Globus pallidus (tissue), 1 donor: ENCODE measurements around the gene CDK6.
"Not testable (repeated sequence)": the region's sequence is repeated elsewhere in the genome, so short reads cannot be mapped to it uniquely, and the experiment has no call there.

Experiments
- DNase-seq: peaks from one replicate; pipeline ENCODE4 v3.0.0-alpha.2; 2015; ENCODE audit warnings: low spot score

The CDK6 gene

DNA sequence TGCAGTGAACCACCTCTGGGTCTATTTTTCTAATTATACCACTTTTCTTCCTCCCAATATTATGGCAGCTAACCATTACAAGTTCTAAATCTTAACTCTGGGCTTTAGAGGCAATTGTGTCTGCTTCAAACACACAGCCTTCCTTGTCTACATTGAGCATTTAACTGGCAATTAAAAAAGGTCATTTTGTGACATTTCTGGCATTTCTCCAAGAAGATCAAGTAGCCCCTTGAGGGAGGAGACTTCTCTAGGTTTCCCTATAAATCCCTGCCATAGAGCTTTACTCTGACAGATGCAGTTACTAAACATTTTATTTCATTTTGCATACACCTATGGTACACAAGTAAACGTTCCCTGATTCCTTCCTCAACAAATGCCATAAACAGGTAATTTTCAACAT, 212.8 kb downstream of the CDK6 start:
- no peak for DNase-seq

DNA sequence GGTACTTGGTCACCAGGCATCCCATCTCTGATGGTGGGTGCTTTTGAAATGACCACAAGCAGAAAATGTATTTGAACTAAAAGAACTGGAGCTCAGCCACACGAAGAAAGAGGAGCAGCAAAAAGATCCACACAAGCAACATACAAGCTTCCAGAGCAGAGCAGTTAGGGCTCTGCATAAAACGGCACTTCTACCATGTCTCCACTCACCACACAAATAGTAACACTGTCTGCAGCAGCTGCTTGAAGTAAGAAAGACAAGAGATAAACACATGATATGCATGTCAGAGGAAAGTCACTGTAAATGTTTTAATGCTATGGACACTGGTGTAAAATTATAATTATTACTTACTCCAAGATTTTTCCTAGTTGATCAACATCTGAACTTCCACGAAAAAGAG, 213.7 kb downstream of the CDK6 start:
- DNase-seq: no peak

DNA sequence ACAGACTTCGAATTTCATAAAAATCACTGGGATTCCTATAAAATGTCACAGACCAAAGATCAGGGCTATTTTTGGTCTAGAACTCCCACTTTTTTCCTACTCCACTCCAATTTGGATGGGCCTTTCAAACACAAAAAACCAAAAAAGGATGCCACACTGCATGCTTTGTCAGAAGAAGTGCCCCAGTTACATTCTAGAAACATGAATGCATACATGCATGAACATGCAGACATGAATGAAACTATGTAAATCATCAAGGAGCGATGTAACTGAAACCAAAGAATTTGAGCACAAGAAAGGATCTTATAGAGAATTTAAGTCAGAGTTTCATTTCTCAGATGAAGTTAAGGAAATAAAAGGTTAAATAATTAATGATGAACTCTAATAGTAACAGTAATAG, 214.3 kb downstream of the CDK6 start:
- no peak for DNase-seq

DNA sequence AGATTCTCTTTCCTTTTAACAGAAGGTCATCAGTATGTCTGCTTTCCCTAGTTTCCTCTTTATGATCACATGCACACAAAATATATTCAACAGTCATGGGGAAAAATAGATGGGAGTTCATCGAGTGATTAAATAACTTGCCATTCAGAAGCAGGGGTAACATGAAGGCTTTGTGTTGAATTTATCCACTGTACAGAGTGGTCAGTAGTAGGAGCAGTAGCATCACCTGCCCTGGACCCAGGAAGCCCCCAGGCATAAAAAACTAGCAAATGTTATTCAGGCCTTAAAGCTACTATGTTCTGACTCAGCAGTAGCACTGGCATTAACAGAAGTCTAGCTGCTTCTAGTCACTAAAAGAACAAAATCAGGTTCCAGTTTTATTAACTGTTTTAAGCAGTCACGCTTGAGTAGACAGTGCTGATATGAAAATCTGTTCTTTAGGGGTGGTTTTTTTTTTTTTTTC, 214.8 kb downstream of the CDK6 start:
- no peak for DNase-seq

DNA sequence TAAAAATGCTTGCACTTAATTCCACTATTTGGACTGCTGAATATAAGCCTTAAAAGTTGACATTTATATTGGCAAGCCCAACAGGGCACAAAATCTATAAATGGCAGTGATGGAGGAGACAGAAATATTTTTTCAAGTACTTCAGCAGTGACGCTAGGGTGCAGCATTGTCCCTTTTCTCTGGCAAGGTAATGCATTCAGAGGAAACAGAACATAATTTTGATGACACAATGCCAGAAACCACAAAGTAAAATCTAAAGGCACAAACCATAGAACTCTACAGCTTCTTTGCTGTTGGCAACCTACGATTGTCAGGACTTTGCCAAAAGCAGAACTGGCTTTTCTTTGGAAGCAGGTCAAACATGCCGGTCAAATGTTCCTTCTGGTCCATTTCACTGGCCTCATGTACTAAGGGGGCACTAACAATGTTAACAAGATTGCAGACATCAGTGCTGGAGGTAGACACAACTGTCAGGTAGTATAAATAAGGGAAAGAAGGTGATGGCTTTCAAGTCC, 215.3 kb downstream of the CDK6 start:
- peak; percentile 85 for DNase-seq

DNA sequence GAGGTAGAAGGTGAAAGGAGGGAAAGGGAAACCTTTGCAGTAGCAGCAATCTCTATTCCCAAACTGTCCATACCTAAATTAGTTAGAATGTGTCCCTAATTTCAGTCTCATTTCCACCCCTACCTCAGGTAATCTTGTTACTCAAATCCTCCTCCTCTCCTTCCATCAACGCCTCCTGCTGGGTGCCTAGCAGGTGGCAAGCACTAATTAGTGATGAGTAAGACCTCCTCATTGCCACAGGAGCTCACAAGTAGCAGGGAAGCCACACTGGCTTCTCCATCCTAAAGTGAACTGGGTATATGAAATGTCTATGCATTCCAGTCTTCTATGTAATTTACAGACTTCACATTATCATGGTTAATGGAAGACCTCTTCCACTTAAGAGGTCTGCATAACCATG, 220.5 kb downstream of the CDK6 start:
- no peak for DNase-seq

DNA sequence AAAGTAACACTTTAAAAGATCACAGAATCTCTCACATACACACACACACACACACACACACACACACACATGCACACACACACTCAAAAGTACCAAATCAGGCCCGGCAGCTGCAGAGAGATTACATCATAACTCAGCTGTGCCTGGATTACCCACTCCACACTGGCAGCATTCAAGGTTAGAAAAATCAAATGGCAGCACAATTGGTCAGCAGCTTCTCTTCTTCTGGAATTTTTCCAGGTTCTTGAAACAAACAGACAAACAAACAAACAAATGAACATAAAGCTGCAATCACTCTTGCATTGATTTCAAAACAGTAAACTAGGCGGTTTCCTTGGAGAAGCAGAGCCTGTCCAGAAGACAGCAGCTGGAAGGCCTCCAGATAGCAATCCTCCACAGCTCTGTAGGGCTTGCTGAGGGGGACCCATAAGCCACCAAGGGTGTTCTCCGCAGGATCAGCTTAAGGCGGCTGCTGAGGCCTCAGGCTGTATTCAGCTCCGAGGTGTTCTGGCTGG, 221.7 kb downstream of the CDK6 start:
- DNase-seq: peak; percentile 92

DNA sequence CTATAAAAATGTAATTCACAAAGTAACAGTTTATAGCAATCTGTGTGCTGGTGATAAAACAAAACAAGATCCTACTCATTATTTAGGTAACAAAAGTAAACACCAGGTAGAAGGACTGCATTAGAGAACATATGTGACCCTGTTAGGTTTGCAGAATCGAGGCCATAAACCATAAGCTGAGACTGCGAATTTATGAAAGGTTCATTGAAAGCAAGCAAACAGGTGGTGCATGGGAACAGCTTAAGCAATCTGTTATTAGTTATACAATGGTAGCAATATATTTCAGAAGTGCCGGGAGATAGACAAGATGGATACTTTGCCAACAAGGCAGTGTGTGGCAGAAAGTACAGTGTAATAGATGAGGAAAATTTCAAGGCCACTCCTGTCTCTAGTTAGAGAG, 222.7 kb downstream of the CDK6 start:
- no peak for DNase-seq

DNA sequence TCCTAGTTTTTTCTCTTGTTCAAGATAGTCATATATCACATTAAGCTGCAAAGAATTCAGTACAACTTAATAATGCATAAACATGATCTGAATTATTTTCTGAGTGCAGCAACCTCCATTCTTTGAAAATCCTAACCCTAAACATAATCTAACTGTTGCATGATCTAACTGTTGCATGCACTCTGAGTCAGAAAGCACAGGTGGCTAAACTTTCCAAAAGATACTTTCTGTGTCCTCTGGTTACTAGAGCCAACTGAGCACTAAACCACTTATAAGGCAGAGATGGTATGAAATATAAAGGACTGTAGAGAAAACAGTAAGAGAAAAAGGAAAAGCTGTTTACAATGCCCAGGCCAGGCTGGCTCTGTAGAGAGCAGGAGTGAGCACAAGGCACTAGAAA, 223.2 kb downstream of the CDK6 start:
- no peak for DNase-seq

DNA sequence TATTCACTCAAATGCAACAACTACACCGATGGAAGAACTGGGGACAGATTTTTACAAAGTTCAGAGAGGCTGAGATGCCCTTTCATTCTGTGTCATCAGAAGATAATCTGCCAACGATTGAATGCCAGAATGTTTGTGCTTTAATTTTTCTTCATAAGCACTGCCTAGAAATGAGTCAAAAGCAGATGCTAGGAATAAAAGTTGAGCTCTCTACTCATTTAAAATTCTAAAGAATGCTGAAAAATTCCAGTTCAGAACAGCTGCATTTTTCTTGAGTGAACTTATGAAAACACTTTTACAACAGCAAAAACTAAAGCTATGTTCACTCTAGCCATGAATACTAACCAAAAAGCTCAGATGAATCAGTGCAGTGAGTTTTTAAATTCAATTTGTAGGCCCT, 223.9 kb downstream of the CDK6 start:
- no peak for DNase-seq

DNA sequence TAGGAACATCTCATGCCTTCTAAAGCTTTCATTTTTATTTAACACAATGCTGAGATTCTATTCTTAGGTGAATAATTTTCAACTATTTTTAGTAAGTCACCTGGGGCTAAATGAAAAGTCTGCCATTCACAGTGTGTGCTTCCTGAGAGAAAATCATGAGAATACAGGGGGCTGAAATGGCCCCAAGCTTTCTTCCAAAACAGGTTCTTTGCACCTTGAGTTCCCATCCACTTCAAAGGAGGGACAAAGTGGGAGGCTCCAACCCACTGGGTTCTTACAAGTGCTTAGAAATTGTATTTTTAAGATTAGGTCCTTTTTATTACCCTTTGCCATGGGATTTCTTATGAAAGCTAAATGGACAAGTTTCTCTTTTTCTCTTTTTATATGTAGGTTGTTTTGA, 224.6 kb downstream of the CDK6 start:
- DNase-seq: no peak

DNA sequence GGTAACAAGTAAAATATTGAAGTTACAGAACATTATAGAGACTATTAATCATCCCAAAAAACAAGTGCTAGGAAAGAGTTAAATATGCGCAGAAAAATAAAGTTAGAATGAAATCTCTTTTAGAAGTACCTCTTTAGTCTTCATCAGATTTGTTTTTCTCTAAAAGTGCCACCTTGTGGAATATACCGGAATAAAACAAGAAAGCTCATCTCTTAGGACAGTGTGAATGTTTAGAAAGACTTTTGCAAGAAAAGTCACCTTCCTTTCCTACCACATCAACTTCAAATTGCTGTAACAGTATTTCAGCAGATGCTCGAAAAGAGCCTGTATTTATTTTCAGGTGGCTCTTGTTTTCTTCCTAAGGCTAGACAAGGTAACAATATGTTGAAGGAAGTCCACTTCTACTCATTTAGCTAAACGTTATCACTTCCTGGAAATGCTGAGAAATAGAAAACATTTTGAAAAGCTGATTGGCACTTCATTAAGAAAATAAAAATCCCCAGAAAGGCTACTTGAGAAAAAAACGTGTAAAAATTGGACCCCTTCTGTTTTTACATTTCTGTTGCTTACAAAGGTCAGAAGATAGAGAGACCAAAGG, 226.4 kb downstream of the CDK6 start:
- peak; percentile 64 for DNase-seq

DNA sequence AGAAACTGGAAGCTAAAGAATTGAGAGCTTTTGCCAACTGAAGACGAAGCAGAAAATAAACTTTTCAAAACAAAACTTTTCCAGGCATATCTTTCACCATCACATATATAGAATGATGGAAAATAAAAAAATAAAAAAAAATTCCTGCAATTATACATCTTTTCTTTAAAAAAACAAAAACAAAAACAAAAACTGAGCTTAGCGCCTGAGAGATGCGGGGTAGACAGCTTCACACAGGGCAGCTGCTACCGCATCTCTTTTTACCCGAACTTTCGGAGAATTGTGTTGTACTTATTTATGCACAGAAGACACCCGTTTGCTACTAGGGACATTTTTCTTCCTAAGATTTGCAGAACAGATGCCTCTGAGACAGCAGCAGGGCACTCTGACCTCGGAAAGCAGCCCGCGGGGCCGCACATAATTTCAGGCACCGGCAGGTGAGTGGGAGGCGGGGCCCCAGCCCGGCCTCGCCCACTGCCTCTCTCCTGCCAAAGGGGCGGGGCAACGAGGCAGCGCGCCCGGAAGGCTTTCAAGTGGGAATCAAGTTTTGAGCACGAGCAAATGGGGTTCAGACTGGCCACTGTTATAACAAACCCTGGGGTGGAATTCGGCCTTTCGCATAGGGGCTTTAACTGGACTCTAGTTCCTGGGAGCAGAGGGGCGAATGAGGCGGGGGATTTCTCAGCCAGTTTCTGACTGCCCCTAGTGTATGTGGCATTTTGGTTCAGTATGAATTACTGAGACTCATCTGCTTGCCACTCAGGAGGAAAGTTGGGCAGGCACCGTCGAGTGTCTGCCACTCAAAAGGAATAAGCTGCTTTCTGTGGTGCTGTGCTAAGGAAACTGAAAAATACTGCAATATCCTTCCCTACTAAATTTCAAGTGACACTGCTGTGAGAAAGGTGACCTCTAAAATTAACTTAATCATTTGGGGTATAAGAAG, 227.7 kb downstream of the CDK6 start:
- DNase-seq: peak; percentile 41

DNA sequence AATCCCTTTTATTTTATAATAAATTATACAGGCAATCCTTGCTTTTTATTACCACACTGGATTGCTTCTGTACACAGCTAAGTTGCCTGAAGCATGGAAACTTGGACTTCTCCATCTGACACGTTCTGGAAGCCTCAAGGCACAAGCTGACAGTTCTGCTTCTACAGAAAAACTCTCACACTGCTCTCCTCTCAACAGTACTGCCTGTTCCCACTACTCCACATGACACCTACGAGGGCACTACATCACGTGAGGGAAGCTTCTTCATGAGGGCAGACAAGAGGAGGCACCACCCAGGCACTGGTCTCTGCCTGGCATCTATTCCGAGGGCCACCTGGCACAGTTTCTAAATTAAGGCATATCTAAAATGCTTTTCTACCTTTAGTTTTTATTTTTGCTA, 229.4 kb downstream of the CDK6 start:
- DNase-seq: no peak

DNA sequence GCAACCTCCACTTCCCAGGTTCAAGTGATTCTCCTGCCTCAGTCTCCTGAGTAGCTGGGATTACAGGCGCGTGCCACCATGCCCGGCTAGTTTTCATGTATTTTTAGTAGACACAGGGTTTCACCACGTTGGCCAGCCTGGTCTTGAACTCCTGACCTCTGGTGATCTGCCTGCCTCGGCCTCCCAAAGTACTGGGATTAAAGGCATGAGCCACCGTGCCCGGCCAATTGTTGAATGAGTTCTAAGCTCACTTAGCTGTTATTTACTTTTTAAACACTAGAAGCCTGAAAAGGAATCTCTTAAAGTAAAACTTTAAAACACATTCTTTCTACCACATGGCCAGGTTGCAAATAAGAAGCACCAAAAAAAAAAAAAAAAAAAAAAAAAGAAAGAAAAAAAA, 231.9 kb downstream of the CDK6 start:
- not testable (repeated sequence) for DNase-seq

DNA sequence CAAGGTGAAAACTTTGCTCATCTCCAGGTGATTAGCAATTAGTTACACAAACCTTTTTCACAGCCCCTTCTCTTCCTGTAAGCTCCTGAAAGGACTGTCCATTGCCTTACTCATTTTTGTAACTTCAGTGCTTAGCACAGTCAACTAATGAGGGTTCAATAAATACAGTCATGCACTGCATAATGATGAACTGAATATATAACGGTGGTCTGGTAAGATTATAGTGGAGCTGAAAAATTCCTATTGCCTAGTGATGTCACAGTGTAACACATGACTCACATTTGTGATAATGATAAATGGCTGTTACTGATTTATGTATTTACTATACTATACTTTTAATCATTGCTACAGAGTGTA, 233.3 kb downstream of the CDK6 start:
- no peak for DNase-seq

DNA sequence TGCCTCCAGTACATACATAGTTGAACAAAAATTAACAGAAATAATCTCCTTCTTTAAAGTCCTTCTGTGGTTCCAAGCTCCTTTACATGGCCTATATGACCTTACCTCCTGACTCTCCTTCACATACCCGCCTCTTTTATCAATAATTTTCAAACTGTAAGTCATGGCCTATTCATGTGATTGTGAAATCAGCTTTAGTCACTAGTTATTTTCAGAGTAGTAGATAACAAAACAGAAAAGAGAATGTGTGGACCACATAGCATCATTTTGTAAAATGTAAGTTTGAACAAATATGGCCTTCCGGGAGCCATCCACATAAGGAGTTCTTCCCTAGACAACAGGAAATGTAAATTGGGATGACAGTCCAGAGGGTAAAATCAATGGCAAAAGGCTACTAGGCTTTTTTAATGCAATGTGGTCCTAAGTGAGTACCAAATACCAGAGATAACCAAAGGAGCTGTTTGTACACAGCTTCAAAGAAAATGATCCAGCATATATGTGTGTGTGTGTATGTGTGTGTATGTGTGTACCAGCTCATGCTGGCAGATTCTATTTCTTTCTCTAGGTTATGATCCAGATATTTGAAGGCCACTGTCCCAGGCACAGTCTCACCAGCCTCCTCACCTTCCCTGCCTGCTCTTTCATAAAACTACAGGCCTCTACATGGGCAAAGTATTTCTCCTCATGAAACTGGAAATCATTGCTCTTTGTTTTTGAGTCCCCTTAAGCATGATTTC, 233.9 kb downstream of the CDK6 start:
- no peak for DNase-seq

DNA sequence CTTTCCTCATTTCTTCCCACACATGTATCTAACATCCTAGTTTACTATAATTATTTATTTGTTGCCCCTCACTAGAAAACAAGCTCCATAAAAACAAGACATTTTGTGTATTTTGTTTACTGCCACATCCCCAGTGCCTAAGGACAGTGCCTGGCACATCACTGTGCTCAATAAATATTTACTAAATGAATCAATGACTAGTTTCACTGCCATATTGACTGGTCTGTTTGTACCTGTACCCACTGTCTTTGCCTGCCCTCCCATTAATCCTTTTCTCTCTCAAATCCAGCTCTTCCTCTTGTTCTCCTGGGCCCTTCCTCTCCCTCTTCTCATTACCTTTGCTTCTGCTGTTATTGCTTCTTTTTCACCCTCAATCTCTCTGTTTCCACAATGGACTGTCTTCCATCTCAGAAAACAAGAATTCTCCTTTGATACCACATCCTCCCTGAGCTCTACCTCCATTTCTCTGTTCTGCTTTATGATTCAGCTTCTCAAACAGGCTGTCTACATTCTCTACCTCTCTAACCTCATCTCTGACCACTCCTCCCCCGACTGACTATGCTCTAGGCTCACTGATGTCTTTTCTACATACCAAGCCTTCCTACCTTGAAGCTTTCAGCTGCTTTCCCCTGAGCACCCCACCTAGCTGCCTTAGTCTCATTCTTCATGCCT, 237.9 kb downstream of the CDK6 start:
- no peak for DNase-seq

DNA sequence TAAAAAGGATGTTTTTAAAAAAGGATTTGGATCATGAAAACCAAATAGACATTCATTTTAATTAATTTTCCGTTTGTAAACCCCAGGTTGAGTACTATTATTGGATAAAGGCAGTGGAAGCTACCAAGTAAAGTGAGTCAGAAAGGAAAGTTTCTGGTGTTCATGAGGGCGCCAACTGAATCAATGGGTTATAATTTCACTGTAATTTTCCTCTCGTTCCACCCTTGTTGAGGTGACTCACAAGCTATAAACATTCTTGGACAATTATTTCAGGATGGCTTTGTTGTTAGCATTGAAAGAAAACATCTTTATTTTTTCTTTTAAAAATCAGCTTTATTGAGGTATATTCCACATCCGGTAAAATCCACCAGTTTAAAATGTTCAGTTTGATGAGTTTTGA, 241.1 kb downstream of the CDK6 start:
- no peak for DNase-seq

DNA sequence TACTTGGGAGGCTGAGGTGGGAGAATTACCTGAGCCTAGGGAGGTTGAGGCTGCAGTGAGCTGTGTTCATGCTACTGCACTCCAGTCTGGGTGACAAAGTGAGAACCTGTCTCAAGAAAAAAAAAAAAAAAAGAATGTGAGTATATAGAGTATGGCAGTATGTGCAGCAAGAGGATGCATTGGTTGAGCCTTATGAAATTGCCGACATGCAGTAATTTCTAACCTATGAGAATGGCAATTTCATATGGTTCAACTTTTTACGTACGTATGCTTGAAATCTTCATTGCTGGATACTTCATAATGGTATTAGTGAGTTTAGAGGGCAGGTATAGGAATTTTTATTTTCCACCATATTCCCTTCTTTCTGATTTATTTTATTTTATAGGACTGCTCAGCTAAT, 241.6 kb downstream of the CDK6 start:
- DNase-seq: no peak

DNA sequence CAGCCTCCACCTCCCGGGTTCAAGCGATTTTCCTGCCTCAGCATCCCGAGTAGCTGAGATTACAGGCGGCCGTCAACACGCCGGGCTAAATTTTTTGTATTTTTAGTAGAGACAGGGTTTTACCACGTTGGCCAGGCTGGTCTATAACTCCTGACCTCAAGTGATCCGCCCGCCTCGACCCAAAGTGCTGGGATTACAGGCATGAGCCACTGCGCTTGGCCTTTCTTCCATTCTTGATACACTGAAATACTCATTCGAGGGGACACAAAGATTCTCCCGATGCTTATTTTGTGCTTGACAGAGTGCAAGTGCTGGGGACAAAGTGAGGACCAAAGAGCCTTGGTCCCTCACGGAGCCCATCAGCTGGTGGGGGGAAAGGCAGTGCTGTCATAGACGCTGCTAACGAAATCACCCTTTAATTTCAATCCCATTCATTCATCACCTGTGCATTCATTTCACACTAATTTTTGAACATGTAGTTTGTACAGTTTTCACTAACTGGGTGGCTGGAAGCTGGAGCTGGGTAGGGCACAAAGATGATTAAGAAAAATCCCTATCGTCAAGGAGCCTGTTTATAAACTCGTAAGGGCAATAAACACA, 245.6 kb downstream of the CDK6 start:
- no peak for DNase-seq

DNA sequence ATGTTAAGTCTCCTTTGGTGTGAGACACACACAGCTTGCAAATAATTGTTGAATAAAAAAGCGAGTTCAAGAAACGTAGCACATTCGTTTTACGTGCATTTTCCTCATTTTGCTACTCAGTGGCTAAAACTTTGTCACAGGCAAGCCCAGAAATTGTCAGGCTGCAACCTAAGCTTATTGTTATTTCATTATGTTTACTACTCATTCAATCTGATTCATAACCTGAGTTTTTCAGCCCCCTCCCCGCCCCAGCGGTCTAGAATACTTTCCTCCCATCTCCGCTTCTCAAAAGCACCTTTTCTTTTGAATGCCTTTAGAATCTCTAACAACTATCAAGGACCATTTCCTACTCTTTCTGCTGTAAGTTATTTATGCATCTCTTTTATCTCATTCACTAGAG, 247.3 kb downstream of the CDK6 start:
- no peak for DNase-seq
